HG03575 (cell line): ENCODE results near the gene COL27A1.
"Not testable (repeated sequence)": the region's sequence is repeated elsewhere in the genome, so short reads cannot be mapped to it uniquely, and the experiment has no call there.

Experiments
- ATAC-seq: cut with Tn5 transposase; IDR thresholded peaks from one replicate; pipeline ENCODE4 v1.9.1; 2021; ENCODE audit not compliant: unreplicated experiment, insufficient number of reproducible peaks, low FRiP score; ENCODE audit errors: extremely low read depth

Gene COL27A1

GRCh38 chr9:114122136-114123027 lies 33.0 kb upstream of the COL27A1 start:
- no peak for ATAC-seq

DNA sequence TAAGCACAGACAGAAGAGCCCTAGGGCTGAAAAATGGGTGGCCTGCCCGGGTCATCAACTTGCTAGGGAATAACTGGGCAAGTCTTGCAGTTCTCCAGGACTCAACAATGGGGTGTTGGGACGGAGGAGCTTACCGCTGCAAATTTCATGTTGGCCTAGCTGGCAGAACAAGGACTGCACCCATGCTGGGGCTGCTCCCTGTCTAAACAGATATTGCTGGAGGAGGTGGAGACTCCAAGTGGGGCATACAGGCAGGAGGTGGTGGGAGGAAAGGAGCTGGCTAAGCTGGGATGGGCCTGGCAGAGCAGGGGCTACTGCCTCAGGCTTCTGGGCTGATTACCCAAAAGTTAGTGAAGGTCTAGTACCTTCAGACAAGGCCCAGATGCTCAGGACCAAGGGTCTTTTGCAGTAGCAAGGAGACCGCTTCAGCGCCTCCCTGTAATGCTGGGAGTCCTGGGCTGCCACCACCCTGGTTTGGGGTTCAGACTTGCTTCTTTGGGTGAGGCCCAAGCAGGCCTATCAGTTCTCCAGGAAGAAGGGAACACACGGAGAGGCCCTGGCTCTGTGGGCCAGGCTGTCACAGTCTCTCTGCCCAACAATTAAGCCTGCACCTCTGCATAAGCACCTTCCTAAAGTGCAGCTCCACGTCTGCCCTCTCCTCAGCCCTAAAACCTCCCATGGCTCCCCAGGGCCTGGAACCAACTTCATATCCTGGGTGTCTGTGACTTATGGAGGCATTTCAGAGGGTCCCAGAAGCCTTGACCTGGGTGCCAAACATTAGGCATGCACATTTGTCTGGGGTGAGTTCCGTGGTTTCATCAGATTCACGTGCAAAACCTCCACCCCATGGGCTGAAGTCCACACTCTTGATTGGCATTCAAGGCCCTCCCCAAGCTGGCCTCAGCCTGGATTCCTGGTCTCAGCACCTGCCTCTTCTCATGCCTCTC lies 32.0 kb upstream of the COL27A1 start:
- ATAC-seq, result no peak

DNA sequence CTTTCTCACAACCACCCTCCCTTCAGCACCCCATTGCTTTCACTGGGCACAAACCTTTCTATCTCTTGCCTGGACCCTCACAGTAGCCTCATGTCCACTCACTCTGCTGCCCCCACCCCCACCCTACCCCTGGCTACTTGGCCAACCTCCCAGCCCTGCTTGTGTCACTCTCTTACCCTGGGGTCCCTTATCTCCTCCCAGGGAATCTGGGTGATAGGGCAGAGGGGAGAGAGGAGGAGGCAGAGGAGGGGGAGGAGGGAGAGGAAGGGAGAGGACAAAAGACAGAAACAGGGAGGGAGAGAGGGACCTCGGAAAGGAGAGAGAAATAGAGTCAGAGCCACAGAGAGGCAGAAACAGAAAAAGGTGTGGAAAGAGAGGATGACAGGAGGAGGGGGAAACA lies 31.2 kb upstream of the COL27A1 start:
- no peak for ATAC-seq

DNA sequence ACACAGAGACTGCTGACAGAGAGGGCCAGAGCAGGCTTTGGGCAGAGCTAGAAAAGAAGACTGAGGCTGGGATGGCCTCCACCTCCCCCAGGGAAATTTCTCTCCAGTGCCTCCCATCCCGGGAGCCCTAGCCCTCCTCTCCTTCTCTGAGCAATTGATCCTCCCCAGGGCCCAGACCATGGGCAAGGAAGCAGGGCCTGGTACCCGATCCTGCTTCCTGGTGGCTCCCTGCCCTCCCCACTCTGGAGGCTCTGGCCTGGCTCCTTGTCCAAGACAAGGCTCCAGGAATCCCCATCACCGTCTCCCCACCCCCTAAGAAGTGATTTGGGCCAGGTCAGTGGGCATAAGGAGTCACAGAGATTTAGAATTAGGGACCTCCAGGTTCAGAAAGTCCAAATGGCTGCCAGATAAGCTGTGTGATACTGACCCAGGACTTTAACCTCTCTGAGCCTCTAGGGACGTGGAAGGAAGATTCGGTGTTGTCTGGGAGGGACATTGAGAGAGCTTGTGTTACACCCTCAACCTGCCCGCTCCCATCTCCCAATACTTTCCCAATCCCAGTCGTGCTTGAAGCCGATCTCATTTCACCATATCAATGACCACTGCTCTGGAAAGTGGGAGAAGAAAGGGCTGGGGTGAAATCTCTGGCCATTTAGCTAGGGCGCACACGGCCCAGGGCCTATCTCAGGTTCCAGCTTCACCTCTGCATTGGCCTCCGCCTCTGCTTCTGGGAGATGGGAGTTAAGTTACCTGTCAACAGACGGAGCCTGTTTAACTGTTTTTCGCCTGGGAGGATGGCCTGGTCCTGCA lies 30.5 kb upstream of the COL27A1 start:
- ATAC-seq, result no peak

- ATAC-seq, result no peak
These were observed 29.8 kb upstream of the COL27A1 start for GRCh38 chr9:114125476-114126013.

DNA sequence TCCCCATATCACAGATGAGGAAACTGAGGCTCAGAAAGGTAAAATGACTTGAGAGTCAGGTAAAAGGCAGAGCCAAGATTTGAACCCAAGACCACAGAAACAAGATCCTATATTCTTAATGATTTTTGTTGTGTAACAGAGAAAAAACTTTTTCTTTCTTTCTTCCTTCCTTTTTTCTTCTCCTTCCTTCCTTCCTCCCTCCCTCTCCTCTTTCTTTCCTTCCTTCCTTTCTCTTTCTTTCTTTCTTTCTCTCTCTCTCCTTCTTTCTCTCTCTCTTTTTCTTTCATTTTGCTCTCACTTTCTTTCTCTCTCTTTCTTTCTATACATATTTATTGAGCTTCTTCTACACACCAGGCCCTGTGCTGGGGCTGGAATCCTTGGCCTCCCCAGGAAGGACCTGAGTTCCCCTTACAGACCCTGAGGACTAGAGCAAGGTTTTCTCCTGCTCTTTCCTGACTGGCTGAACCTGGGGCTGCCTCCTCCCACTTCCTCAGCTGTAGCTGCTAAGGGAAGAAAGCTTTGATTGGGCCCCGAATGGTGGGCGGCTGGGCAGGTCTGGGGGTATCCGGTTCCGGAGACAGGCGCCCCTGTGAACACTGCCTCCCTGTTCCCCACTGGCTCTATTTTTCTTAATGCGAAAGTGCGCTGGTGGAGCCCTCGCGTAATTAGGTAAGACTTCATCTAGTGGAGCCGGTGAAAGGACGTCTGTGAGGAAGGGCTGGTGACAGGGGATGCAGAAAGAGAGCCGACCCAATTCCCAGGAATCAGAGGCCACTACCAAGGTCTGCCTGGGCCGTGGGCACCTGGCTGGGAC lies 28.9 kb upstream of the COL27A1 start:
- ATAC-seq, result no peak

DNA sequence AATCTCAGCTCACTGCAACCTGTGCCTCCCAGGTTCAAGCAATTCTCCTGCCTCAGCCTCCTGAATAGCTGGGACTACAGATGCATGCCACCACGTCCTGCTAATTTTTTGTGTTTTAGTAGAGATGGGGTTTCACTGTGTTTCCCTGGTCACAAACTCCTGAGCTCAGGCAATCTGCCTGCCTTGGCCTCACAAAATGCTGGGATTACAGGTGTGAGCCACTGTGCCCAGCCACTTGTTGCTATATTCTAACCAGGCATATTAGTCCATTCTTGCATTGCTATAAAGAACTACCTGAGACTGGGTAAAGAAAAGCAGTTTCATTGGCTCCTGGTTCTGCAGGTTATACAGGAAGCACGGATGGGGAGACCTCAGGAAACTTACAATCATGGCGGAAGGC lies 26.6 kb upstream of the COL27A1 start:
- ATAC-seq, result not testable (repeated sequence)

GRCh38 chr9:114130141-114130540 lies 25.2 kb upstream of the COL27A1 start:
- no peak for ATAC-seq

DNA sequence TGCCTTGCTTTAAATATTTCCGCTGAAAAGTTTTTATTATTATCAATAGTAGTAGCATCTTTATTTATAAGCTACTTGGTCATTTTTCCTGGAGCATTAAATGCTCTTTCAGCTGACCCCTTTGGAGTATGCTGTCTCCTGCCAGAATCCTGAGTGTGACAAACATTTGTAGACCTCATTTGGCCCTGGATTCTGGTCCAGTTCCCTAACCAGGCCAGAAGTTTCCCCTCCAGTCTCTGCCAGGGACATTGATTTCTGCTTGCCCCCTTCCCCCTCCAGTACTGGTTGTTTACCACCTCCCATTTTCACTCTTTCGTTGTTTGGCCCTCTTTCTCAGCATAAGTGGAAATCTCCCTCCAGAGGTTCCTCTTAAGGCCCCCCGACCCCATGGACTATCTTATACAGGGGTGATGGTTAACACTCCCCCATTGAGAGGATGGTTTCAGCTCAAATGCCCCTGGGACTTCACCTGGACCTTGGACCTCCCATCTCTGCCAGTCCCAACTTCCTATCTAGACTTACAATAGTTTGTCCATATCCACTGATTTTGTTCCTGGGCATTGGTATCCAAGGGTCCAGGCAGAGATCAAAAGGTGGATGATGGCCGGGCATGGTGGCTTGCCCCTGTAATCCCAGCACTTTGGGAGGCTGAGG lies 24.6 kb upstream of the COL27A1 start:
- ATAC-seq, result no peak

- no peak for ATAC-seq
These were observed 23.4 kb upstream of the COL27A1 start for GRCh38 chr9:114131808-114132549.

GRCh38 chr9:114132550-114132918 lies 22.8 kb upstream of the COL27A1 start:
- no peak for ATAC-seq

DNA sequence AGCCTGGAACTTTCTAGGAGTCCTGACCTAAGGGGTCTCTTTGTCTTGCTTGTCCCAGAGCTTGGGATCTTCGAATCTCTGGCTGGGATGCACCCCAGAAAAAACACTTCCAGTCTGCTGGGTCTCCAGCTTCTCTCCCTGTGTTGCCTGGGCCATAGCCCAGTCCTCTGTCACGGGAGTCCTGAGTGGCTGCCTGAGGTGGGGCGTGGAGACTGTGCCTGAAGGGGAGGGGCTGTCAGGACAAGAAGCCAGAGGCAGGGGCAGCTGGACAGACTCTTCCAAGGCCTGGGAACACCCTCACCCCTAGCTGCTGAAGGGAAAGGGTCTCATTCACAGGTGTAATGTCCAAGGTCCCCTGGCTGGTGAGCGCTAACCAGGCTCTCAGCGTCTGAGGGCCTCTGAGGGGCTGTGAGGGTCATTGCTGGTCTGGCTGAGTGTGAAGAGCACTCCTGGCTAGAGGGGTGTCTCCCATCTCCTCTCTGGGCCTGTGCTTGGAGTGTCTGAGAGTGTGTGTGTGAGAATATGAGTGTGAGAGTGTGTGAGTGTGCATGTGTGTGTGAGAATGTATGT lies 20.4 kb upstream of the COL27A1 start:
- no peak for ATAC-seq

DNA sequence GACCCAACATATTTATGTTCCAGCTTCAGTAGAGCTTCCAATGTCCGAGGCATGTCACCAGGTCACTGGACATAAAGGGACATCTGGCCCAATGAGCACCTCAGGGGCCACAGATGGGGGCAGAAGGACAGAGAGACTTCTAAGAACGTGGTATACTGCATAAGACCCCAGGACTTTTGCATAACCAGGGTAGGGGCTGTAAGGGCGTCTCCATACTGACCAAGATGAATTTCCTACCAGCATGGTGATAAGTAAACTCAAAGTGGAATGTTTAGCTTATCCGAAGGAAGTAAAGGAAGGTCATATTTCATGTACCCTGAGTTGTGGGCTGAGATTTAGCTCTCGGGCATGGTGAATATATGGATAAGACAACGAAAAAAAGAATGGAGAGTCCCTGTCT lies 17.5 kb upstream of the COL27A1 start:
- ATAC-seq, result no peak

DNA sequence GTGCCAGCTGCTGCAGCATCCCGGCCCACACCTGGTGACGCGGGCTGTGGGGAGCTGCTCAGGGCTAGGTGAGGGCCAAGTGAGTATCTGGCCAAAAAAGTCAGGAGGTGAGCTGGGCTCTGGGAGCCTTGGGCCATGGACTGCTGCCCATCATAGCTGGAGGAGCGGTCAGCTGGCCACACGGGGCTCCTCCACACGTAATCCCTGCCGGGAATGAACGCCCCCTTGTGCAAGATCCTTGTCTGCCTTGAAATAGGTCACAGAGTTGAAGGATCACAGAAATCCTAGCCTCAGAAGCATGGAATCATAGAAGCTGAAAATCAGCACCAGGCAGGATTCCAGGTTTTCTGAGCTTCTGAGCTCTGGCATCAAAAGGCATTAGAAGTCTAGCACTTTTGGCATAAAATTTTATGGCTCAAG lies 16.8 kb upstream of the COL27A1 start:
- no peak for ATAC-seq

DNA sequence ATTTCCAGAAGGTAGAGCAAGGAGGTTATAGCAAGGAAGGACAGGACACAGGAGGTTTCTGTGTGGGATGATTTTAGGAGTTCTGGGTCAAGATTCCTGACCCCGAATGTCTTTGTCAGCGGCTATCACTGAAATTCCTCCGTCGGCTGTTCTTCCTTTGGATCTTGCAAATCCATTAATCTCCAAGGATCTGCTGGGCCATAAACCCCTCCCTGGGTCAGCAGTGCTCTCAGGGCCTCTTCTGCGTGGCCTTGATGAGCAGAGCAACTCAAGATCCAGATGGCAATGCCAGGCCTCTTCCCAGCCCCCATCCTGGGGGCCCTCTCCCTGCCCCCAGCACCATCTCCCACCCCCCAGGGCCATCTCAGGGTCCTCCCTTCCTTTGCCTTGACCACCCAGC lies 16.3 kb upstream of the COL27A1 start:
- ATAC-seq, result no peak

GRCh38 chr9:114140401-114140800 lies 14.9 kb upstream of the COL27A1 start:
- no peak for ATAC-seq

DNA sequence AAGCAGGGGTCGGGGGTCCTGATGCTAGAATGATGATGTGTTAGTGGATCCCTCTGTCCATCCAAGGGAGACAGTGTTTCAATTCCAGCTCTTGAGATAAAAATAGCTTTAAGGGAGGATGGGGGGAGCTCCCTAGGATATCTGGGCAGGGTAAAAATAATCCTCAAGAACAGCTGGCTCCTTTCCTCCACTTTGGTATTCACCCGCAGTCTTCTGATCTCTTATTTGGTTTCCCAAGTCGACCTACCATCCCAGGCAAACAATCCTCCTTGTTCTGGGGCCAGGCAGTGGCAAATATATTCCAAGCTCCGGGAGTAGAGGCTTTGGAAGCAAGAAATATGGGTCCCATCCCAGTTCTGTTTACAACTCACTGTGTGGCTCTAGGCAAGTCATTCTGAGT lies 14.5 kb upstream of the COL27A1 start:
- no peak for ATAC-seq
